Left lung (tissue), 10 donors: ENCODE data around the gene KMT2E. TPM values are rescaled to one million over a fixed set of nuclear protein-coding genes. Genes with fewer than 3 reads are reported as not detected.
A peak's percentile ranks its signal among the peaks of the same experiment; 100 is the strongest.
"Not testable (repeated sequence)": the region's sequence is repeated elsewhere in the genome, so short reads cannot be mapped to it uniquely, and the experiment has no call there.

ENCODE experiments used
- ATAC-seq: fragments of 200-7000 bp; cut with Tn5 transposase; one replicate; pipeline ENCODE4 v1.9.1; 2020; ENCODE audit warnings: moderate library complexity
- DNase-seq, 4 donors: peaks; one replicate each; pipeline ENCODE4 v3.0.0-alpha.2; 2013 to 2020
- H3K27ac ChIP-seq, 2 donors: fragments of 200-600 bp; sonication (generic) in 1 of 2; one replicate each; pipeline versions ENCODE4 v1.5.0 to v1.8.0; 2020 to 2021
- H3K27me3 ChIP-seq, 2 donors: fragments of 200-600 bp; sonication (generic) in 1 of 2; one replicate each; pipeline versions ENCODE4 v1.5.0 to v1.8.0; 2020 to 2021
- H3K36me3 ChIP-seq, 2 donors: fragments of 200-600 bp; sonication (generic) in 1 of 2; one replicate each; pipeline versions ENCODE4 v1.5.0 to v1.8.0; 2020 to 2021
- H3K4me1 ChIP-seq, 2 donors: fragments of 200-600 bp; one replicate each; pipeline ENCODE4 v1.8.0; 2021
- H3K4me3 ChIP-seq, 2 donors: fragments of 200-600 bp; sonication (generic) in 1 of 2; one replicate each; pipeline versions ENCODE4 v1.5.0 to v1.8.0; 2020 to 2021; ENCODE audit warnings: mild to moderate bottlenecking in 1 of 2
- H3K9me3 ChIP-seq, 2 donors: fragments of 200-600 bp; sonication (generic) in 1 of 2; one replicate each; pipeline versions ENCODE4 v1.5.0 to v1.8.0; 2020 to 2021
- CTCF ChIP-seq, 2 donors: fragments of 200-600 bp; sonication (generic) in 1 of 2; IDR thresholded peaks; one replicate each; pipeline versions ENCODE4 v1.5.0 to v1.8.0; 2021; ENCODE audit warnings: antibody characterized with exemption in 2 of 2
- intact Hi-C, 2 donors: fragments of 100-400 bp; cut with DNase I; formaldehyde crosslinking; loops; one replicate each; pipeline versions ENCODE4 v1.11.2 to v1.14.2; 2022
- polyA plus RNA-seq, 6 donors: library from polyadenylated mRNA; unstranded; fragments of 120-200 nt; gene quantifications; one replicate each; pipeline ENCODE4 v1.2.1, GENCODE V29; 2013; ENCODE audit not compliant: insufficient read length in 6 of 6
- total RNA-seq, 2 donors: library from RNA; stranded (reverse); fragmentation: NEBNext Ultra II Directional; extraction: Animal tissue kit (Norgen Biotek cat#: 25700); gene quantifications; one replicate each; pipeline ENCODE4 v1.2.1, GENCODE V29; 2021
- donor health status: DM: no; HTN: yes; CAD: no.
- donor health status: DM: no; HTN: no; CAD: no.

Gene KMT2E
- total and polyA plus RNA-seq, 8 donors: 74.5 to 101 (median 84.7) TPM

- Histone ChIP-seq H3K9me3 (no peaks in the 10 kb centered on the region), H3K27ac (peak overlapping the region; percentile 99), H3K4me3 (no peak overlapping the region), H3K36me3 (no peaks in the 10 kb centered on the region), H3K4me1 (peaks cover 20 to 68% of the 10 kb centered on the region in 2 donors), H3K27me3 (no peaks in the 10 kb centered on the region)
- no peak for DNase-seq
- no peak for ATAC-seq
- intact Hi-C loops: no loop called here
- TF ChIP-seq CTCF (IDR thresholded peaks at IDR 0.05): no peak
Observed at GRCh38 chr7:104985259-104985617, 28.8 kb upstream of the KMT2E start.

DNA sequence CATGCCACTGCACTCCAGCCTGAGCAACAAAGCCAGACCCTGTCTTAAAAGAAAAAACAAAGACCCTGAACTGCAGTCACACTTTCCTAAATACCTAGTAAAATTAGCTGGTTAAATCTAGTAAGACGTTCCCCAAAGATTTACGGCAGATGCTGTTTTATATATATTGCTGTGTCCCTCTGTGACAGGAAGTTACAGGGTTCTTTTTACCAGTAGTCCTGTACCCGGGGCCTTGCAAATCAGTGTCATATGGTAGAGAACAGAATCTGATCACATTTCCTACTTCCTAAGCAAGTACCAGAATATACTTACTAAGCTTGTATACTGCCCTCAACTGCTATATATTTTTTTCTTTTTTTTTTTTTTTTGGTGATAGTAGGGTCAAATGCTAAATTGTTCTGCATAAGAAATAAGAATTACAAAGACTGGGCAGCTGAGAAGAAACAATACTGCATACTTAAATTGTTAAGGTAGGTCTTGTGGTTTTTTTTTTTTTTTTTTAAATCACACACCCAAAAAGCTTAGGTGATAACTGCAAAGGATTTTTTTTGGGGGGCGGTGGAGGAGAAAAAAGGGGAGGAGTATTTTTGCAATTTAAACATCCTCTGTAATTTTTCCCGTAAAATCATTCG lies 27.3 kb upstream of the KMT2E start:
- H3K27ac ChIP-seq: no peak overlapping the region
- no peak for ATAC-seq
- H3K9me3 ChIP-seq: no peaks in the 10 kb centered on the region
- H3K27me3 ChIP-seq: no peaks in the 10 kb centered on the region
- H3K36me3 ChIP-seq: peaks cover 0 to 9% of the 10 kb centered on the region in 2 donors
- peaks cover 16 to 56% of the 10 kb centered on the region in 2 donors for H3K4me1 ChIP-seq
- H3K4me3 ChIP-seq: no peak overlapping the region
- intact Hi-C loops: no loop called here
- no peak for DNase-seq
- TF ChIP-seq CTCF (IDR thresholded peaks at IDR 0.05): no peak

- H3K27ac ChIP-seq, H3K36me3 ChIP-seq, H3K4me3 ChIP-seq, ATAC-seq, H3K27me3 ChIP-seq, H3K9me3 ChIP-seq, DNase-seq, intact Hi-C loops: not testable (repeated sequence)
- peaks cover 16 to 54% of the 10 kb centered on the region in 2 donors for H3K4me1 ChIP-seq
Observed at GRCh38 chr7:104987403-104987802, 26.6 kb upstream of the KMT2E start.

GRCh38 chr7:104990983-104991382 lies 23.0 kb upstream of the KMT2E start:
- no peak for ATAC-seq
- TF ChIP-seq CTCF (IDR thresholded peaks at IDR 0.05): no peak
- H3K4me3 ChIP-seq: no peak overlapping the region
- H3K4me1 ChIP-seq: peaks cover 11 to 61% of the 10 kb centered on the region in 2 donors
- intact Hi-C loops: no loop called here
- no peaks in the 10 kb centered on the region for H3K9me3 ChIP-seq
- no peak for DNase-seq
- no peak overlapping the region for H3K27ac ChIP-seq
- no peaks in the 10 kb centered on the region for H3K27me3 ChIP-seq
- H3K36me3 ChIP-seq: peaks cover 0 to 9% of the 10 kb centered on the region in 2 donors

GRCh38 chr7:104992306-104992705 lies 21.7 kb upstream of the KMT2E start:
- H3K27ac ChIP-seq: peak overlapping the region in 1 of 2 donors; percentile 23
- intact Hi-C loops: no loop called here
- no peaks in the 10 kb centered on the region for H3K9me3 ChIP-seq
- H3K4me3 ChIP-seq: no peak overlapping the region
- no peak for ATAC-seq
- peaks cover 9 to 63% of the 10 kb centered on the region in 2 donors for H3K4me1 ChIP-seq
- DNase-seq: no peak
- no peak for TF ChIP-seq CTCF (IDR thresholded peaks at IDR 0.05)
- H3K27me3 ChIP-seq: no peaks in the 10 kb centered on the region
- H3K36me3 ChIP-seq: peaks cover 0 to 9% of the 10 kb centered on the region in 2 donors
